GM18526 (cell line): ENCODE measurements around the gene SERPINE2.

ENCODE experiments used
- POLR2A ChIP-seq: IDR thresholded peaks from 3 replicates; pipeline ENCODE4 v1.6.1; 2011; ENCODE audit not compliant: insufficient read length; ENCODE audit errors: extremely low read depth

The SERPINE2 gene

DNA sequence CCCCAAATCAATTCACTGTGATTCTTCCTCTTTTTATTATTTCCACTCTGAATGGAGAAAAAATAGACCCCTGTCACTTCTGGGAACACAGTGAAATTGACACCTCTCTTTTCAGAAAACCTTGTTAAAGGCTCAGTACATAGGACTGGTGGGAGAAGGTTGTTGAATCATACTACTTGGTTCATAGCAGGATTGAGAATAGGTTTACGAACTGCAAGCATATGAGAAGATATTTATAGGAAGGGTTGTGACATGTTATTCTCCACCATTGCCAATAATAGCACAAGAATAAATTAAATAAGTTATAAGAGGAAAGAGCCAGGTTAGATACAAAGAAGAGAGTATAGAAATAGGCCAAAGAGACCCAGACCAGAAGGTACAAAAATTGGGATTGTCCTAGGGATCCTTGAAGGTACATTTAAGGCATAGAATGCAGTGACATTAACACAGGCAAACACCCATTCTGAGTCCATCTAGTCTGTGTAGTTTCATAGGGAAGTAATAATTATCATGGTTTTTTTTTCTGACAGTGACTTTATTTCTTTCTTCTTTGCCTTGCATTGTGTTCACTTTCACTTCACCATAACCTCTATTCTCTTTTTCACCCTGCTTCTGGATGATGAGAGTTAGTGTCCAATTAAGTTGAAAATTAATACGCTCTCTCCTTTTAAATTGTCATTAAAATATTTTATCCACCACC, 21.8 kb upstream of the SERPINE2 start:
- TF ChIP-seq POLR2A: no peak

DNA sequence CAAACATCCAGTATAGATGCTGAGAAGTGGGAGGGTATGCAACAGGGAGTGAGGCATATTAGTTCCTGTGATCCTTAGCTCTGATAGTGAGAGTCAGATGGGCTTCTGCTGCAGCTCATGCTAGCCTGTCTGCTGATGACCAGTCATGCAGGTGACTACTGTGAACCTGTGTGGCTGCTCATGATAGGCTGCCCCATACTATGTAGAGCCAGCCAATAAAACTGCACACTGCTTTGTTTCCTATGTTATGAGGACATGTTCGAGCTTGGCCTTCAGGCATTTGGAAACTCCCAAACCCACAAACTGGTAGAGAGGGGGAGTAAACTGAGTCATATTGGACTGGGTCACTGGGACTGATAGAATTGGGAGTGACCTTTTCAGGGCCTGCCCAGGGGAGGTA, 20.1 kb upstream of the SERPINE2 start:
- TF ChIP-seq POLR2A: no peak

DNA sequence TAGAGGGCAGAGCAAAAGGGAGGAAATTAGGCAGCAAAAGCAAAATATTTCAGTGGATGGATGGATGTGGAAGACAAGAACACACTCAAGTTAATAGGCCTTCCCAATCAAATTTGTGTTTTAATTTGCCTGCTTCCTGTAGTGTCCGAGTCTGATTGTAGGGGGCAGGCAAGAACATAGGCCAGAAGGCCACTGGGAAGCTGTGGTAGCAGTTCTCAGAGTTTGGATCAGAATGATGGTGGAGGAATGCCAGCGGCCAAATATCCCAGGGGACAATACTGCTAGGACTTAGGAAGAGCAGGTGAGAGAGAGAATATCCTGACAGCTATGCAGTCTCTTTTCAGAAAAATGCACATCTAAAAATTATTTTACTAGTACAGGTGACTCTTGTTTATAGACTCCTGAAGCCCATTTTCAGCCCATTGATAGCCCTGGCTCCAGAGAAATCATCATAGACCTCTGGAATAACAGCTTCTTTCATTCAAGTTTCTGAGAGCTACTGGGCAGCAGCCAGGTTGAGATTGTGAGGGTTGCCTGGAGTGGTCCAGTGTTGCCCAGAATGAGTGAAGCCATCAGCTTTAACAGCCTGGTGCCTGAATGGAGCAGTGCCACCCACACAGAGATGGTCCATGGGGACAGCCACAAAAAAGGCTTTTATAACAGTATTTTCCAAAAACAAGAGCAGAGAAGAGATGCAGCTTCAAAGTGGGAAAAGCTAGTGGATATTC, 19.1 kb upstream of the SERPINE2 start:
- TF ChIP-seq POLR2A: no peak

DNA sequence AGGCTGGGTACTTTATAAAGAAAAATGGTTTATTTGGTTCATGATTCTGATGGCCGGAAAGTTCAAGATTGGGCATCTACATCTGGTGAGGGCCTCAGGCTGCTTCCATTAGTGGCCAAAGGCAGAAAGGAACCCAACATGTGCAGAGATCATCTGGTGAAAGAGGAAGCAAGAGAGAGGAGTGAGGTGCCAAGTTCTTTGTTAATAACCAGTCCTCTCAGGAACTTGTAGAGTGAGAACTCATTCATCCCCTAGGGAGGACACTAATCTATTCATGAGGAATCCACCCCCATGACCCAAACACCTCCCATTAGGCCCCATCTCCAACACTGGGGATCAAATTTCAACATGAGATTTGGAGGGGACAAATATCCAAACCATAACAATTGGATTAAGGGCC, 17.8 kb upstream of the SERPINE2 start:
- no peak for TF ChIP-seq POLR2A

DNA sequence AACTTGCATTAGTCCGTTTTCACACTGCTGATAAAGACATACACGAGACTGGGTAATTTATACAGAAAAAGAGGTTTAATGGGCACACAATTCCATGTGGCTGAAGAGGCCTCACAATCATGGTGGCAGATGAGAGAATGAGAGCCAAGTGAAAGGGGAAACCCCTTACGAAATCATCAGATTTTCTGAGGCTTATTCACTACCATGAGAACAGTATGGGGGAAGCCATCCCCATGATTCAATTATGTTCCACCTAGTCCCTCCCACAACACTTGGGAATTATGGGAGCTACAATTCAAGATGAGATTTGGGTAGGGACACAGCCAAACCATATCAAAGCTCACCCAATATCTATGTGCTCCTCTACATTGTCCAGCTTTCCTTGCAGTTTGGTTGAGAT, 16.0 kb upstream of the SERPINE2 start:
- no peak for TF ChIP-seq POLR2A

DNA sequence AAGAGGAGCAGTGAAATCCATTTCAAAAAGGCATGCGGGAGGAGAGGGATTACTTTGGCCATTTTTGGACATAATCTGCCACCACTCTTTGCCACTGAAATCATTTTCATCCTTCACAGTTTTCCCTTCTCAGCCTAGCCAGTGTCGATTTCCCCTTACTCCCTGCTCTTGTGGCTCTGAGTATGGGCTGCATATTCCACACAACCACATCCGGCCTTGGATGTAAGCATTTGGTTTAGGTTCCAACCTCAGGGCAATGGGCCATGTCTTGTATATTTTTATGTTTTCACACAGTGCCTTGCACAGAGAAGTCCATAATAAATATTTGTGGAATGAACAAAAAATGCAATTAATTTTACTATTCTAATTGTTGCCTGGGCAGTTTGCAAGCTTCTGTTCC, 7.7 kb upstream of the SERPINE2 start:
- TF ChIP-seq POLR2A: no peak

DNA sequence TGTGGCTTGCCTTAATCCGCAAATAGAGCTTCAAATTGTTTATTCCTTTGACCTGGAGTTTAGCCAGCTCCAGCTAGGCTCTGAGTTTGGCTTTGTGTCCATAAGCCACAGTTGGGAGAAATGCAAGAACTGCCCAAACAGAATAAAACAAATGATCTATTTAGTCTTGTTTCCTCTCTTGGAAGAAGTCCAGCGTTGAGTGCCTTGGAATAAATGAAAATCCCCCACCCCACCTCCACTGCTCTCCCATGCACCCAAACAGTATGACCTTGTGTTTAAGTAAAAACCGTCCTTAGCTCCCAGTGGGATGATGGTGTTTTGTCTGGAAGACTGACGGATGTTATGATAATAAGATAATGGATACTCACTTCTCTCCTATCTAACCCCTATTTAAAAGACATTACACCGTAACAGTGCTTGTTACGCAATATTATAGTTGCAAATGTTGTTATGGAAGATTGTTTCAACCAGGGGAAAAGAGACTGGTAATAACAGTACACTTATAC, 3.2 kb upstream of the SERPINE2 start:
- no peak for TF ChIP-seq POLR2A

DNA sequence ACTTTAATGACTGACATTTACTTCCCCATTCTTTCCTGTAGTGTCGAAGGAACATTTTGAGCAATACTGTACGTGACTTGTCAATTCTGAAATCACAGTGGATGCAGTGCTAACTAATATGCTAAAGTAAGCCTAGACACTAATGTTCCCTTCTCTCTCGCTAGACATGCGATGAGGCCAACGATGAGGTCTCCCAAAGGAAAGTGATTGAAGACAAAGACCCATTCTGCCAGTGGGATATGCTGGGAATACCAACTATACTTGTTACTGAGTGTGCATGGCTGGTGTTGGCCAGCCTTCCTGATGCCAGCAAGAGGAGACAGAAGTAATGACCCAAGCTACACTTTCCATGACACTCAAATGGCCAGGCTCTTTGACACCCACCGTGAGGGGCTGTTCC, 2.5 kb upstream of the SERPINE2 start:
- no peak for TF ChIP-seq POLR2A

DNA sequence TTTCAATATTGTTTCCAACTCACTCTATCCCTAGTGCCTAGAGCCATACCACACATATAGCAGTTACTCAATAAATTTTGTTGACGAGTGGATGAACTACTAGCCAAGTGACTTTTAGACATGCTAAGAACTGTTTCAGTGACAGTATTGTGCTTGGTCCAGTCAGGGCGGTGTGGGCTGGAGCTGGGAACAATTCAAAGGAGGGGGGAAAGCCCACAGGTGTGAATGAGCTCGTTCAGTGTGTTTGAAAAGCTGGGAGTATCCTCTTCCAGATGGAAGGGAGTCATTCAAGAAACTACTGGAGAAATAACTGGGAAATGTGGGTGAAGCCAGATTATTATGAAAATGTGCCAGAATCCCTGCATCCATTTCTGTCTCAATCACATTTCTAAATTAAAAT, 1.7 kb upstream of the SERPINE2 start:
- TF ChIP-seq POLR2A: no peak

DNA sequence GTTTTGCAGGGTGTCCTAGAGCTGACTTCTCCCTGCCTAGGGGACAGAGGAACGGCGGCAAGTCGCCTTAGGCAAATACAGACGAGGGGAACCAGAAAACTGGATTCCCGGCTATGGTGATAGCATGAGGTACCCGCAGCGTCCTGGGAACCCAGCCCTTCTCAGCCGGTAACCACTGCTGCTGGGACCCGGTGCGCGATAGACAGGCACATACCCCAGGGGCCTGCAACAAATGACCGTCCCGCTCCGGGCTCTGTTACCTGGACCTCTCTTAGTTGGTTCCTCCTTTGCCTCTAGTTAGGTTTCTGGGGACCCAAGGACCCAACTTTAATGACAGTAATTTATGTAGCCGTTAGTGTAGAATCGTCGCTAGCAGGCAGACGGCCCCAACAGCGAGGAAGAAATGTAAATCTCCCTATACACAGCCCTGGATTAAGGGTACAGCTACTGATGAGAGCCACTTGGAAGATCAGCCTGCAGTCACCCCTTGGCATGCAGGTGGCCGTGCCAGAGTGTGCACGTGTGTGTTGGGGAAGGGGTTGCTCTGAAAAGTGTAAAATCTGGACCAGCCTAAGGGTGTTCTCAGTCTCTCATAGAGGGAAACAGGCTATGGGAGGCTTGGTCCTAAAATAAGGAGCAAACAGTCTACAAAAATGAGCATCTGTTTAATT, 819 bp upstream of the SERPINE2 start:
- no peak for TF ChIP-seq POLR2A

DNA sequence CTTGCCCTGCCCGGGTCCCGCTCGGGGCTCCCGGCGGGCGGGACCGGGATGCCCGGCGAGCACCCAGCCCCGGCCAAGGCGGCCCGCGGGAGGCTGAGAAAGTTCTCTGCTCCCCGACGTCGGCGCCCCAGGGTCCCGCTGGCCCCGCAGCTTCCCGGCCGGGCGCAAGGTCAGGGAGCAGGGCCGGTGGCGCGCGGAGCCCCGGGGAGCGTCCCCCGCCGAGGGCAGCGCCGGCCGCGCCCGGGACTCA, 331 bp downstream of the SERPINE2 start:
- no peak for TF ChIP-seq POLR2A

DNA sequence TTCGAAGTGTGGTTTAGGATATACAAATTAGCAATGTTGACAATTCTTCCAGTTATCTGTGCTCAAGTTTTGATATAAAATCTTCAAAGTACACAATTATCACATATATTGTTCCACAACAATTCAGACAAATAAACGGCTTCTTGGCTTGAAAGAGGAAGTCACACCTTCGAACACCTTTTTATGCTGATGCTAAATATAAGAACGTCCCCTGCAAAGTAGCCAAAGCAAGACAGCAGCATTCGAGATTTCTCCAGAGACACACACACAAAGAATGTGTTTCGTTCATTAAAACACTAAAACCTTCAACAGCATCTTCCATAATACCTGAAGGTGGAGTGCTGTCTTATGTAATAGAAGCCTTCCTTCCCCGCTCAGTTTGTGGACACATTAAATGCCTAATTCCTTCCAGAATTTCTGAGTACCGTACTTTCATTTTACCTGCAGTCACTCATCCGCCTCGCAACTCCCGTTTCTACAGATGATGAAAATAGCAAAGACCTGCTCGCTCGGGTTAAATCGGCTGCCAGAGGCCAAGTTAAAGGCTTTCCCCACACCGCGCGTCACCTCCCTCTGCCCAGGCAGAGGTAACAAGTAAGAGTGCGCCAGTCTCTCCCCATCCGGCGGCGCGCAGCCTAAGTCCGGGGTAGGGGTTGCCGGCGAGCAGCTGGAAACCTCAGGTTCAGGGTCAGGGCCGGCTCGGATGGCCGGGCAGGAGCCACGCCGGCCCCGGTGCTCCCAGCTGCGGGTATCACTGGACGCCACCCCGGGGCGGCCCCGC, 847 bp downstream of the SERPINE2 start:
- no peak for TF ChIP-seq POLR2A

DNA sequence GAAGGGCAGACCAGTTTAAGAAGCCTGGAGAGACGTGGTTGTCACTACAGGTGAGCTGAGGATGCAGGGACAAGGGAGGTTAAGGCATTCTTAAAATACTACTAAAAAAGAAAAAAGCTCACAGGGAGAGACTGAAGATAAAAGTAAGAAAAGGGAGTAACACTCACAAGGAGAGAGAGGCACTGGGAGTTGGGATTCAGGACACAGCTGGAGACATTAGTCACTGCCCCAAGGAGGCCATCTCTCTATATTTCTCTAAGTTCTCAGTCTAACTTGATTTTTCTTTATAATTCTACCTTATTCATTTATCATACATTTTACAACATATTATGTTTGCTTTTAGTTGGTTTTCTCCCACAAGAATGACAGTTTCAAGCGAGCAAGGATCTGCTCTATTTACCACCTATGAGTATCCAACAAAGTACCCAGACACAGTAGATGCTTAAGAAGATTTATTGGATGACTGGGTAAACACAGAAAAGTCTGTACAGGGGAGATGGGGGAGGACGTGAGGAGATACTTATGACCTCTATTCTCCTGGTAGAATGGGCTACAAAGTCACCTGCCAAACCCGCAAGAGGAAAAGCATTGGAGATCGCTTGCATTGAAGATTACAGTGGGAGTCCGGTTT, 2.2 kb downstream of the SERPINE2 start:
- TF ChIP-seq POLR2A: no peak

DNA sequence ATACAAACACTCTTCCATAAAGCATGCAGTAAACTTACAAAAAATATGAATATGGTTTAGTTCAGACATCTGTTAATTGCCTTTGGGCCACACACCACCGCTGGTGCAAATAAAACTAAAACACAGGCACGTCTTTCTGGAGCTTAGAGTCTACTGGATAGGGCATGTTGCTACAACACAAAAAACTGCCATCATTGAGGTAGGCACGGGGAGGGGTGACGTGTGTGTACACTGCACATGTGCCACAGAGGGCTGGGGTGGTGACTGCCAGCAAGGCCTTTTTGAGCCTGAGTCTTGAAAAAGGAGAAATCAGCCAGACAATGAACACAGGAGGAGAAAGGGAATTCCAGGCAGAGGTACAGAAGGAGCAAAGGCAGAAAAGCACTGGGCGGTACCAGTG, 5.1 kb downstream of the SERPINE2 start:
- TF ChIP-seq POLR2A: no peak

DNA sequence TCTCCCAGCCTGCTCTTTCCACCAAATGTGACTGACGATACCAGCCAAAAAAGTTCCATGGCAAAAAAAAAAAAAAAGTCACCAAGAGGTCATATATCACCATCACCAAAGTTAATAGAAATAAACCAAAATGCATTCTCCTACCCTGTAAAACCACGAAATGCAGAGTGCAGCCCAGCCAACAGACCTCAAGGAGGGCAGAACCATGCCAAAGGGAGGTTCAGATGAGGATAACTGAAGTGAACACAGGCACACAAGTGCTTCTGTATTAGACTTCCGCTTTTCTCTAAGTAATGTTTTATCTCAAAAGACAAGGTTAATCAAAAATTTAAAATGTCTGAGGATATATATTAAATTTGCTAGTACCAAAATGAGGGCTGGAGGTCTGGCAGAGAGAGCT, 5.5 kb downstream of the SERPINE2 start:
- no peak for TF ChIP-seq POLR2A
